Effector memory CD8-positive, alpha-beta T cell (primary cell): ENCODE results near the gene NR1H4.

ENCODE experiments used
- ATAC-seq: fragments of 150-1000 bp; cut with Tn5 transposase; replicated peaks from 2 replicates; pipeline ENCODE4 v1.10.0; 2021; ENCODE audit warnings: mild to moderate bottlenecking, moderate library complexity
- DNase-seq, 3 experiments: peaks; one replicate each; pipeline ENCODE4 v3.0.0; 2021
- H3K27ac Mint-ChIP-seq, 2 donors: one replicate each; pipeline ENCODE4 v1.8.0; 2022; ENCODE audit warnings: mild to moderate bottlenecking in 2 of 2, mixed read lengths in 2 of 2, moderate library complexity in 2 of 2
- H3K27me3 Mint-ChIP-seq, 2 donors: one replicate each; pipeline ENCODE4 v1.8.0; 2022; ENCODE audit warnings: mixed read lengths in 2 of 2
- H3K36me3 Mint-ChIP-seq: one replicate; pipeline ENCODE4 v1.8.0; 2022; ENCODE audit warnings: mild to moderate bottlenecking, moderate library complexity, mixed read lengths; ENCODE audit not compliant: insufficient read depth
- H3K4me1 Mint-ChIP-seq, 2 donors: one replicate each; pipeline ENCODE4 v1.8.0; 2022; ENCODE audit warnings: low read depth in 2 of 2, mixed read lengths in 2 of 2
- H3K4me3 Mint-ChIP-seq, 2 donors: one replicate each; pipeline ENCODE4 v1.8.0; 2022; ENCODE audit warnings: mild to moderate bottlenecking in 2 of 2, mixed read lengths in 2 of 2, moderate library complexity in 2 of 2
- H3K9me3 Mint-ChIP-seq, 2 donors: one replicate each; pipeline ENCODE4 v1.8.0; 2022; ENCODE audit warnings: mixed read lengths in 2 of 2

The NR1H4 gene

GRCh38 chr12:100503228-100503628 lies 29.6 kb downstream of the NR1H4 start:
- DNase-seq (no peak), ATAC-seq (no peak)
- Mint-ChIP-seq H3K36me3 (no peaks in the 10 kb centered on the region), H3K4me3 (no peak overlapping the region), H3K9me3 (peaks cover 0 to 6% of the 10 kb centered on the region in 2 donors), H3K4me1 (no peaks in the 10 kb centered on the region), H3K27ac (no peak overlapping the region), H3K27me3 (no peaks in the 10 kb centered on the region)

- Mint-ChIP-seq H3K9me3 (peaks cover 0 to 6% of the 10 kb centered on the region in 2 donors), H3K27me3 (no peaks in the 10 kb centered on the region), H3K4me1 (no peaks in the 10 kb centered on the region), H3K27ac (no peak overlapping the region), H3K36me3 (no peaks in the 10 kb centered on the region), H3K4me3 (no peak overlapping the region)
- ATAC-seq (no peak), DNase-seq (no peak)
Observed at GRCh38 chr12:100504804-100505203, 31.1 kb downstream of the NR1H4 start.

GRCh38 chr12:100508751-100509150 lies 35.1 kb downstream of the NR1H4 start:
- H3K36me3 Mint-ChIP-seq, result no peaks in the 10 kb centered on the region
- H3K9me3 Mint-ChIP-seq, result no peaks in the 10 kb centered on the region
- no peak overlapping the region for H3K4me3 Mint-ChIP-seq
- DNase-seq (no peak), ATAC-seq (no peak)
- H3K27ac Mint-ChIP-seq, result no peak overlapping the region
- no peaks in the 10 kb centered on the region for H3K27me3 Mint-ChIP-seq
- H3K4me1 Mint-ChIP-seq, result no peaks in the 10 kb centered on the region

GRCh38 chr12:100512692-100513091 lies 39.0 kb downstream of the NR1H4 start:
- no peak for ATAC-seq

GRCh38 chr12:100515968-100516367 lies 42.3 kb downstream of the NR1H4 start:
- ATAC-seq (no peak), DNase-seq (no peak)
- Mint-ChIP-seq H3K27me3 (peaks cover 0 to 12% of the 10 kb centered on the region in 2 donors), H3K9me3 (peaks cover 0 to 4% of the 10 kb centered on the region in 2 donors), H3K36me3 (peaks cover 3% of the 10 kb centered on the region), H3K4me1 (no peaks in the 10 kb centered on the region), H3K4me3 (no peak overlapping the region), H3K27ac (no peak overlapping the region)

More at GRCh38 chr12:100512692-100513091, 39.0 kb downstream of the NR1H4 start:
- no peaks in the 10 kb centered on the region for H3K4me1 Mint-ChIP-seq
- H3K27me3 Mint-ChIP-seq, result peaks cover 0 to 7% of the 10 kb centered on the region in 2 donors
- DNase-seq, result no peak
- no peak overlapping the region for H3K27ac Mint-ChIP-seq
- H3K4me3 Mint-ChIP-seq, result no peak overlapping the region
- peaks cover 3% of the 10 kb centered on the region for H3K36me3 Mint-ChIP-seq
- H3K9me3 Mint-ChIP-seq, result peaks cover 0 to 4% of the 10 kb centered on the region in 2 donors

GRCh38 chr12:100518376-100518775 lies 44.7 kb downstream of the NR1H4 start:
- DNase-seq (no peak), ATAC-seq (no peak)
- peaks cover 0 to 12% of the 10 kb centered on the region in 2 donors for H3K27me3 Mint-ChIP-seq
- H3K4me1 Mint-ChIP-seq, result no peaks in the 10 kb centered on the region
- no peak overlapping the region for H3K27ac Mint-ChIP-seq
- H3K4me3 Mint-ChIP-seq, result no peak overlapping the region
- peaks cover 3% of the 10 kb centered on the region for H3K36me3 Mint-ChIP-seq
- H3K9me3 Mint-ChIP-seq, result peaks cover 0 to 4% of the 10 kb centered on the region in 2 donors

GRCh38 chr12:100520048-100520769 lies 46.5 kb downstream of the NR1H4 start:
- ATAC-seq, result no peak
- Mint-ChIP-seq H3K27ac (no peak overlapping the region), H3K4me3 (no peak overlapping the region), H3K27me3 (peaks cover 0 to 12% of the 10 kb centered on the region in 2 donors), H3K36me3 (peaks cover 3% of the 10 kb centered on the region), H3K4me1 (no peaks in the 10 kb centered on the region), H3K9me3 (peaks cover 0 to 4% of the 10 kb centered on the region in 2 donors)
- no peak for DNase-seq

- Mint-ChIP-seq H3K9me3 (peaks cover 0 to 3% of the 10 kb centered on the region in 2 donors), H3K27me3 (peaks cover 0 to 12% of the 10 kb centered on the region in 2 donors), H3K4me3 (no peak overlapping the region), H3K36me3 (no peaks in the 10 kb centered on the region), H3K4me1 (no peaks in the 10 kb centered on the region), H3K27ac (no peak overlapping the region)
- no peak for DNase-seq
- ATAC-seq, result no peak
Observed at GRCh38 chr12:100521958-100522357, 48.3 kb downstream of the NR1H4 start.

- Mint-ChIP-seq H3K27ac (no peak overlapping the region), H3K27me3 (peaks cover 7 to 8% of the 10 kb centered on the region in 2 donors), H3K9me3 (peaks cover 3 to 7% of the 10 kb centered on the region in 2 donors), H3K4me1 (no peaks in the 10 kb centered on the region), H3K4me3 (no peak overlapping the region), H3K36me3 (no peaks in the 10 kb centered on the region)
- ATAC-seq (no peak), DNase-seq (no peak)
Observed at GRCh38 chr12:100528034-100528433, 54.4 kb downstream of the NR1H4 start.

- Mint-ChIP-seq H3K36me3 (no peaks in the 10 kb centered on the region), H3K4me1 (no peaks in the 10 kb centered on the region), H3K9me3 (peaks cover 3 to 7% of the 10 kb centered on the region in 2 donors), H3K27ac (no peak overlapping the region), H3K27me3 (peaks cover 7 to 8% of the 10 kb centered on the region in 2 donors), H3K4me3 (no peak overlapping the region)
- ATAC-seq, result no peak
- DNase-seq, result no peak
Observed at GRCh38 chr12:100528471-100529127, 54.9 kb downstream of the NR1H4 start.

- Mint-ChIP-seq H3K27me3 (peaks cover 7 to 8% of the 10 kb centered on the region in 2 donors), H3K4me3 (no peak overlapping the region), H3K9me3 (peaks cover 3 to 7% of the 10 kb centered on the region in 2 donors), H3K27ac (no peak overlapping the region), H3K36me3 (no peaks in the 10 kb centered on the region), H3K4me1 (no peaks in the 10 kb centered on the region)
- ATAC-seq (no peak), DNase-seq (no peak)
Observed at GRCh38 chr12:100529756-100530350, 56.2 kb downstream of the NR1H4 start.

GRCh38 chr12:100533376-100533775 lies 59.7 kb downstream of the NR1H4 start:
- no peaks in the 10 kb centered on the region for H3K36me3 Mint-ChIP-seq
- H3K27ac Mint-ChIP-seq, result no peak overlapping the region
- H3K4me1 Mint-ChIP-seq, result no peaks in the 10 kb centered on the region
- no peak for ATAC-seq
- H3K4me3 Mint-ChIP-seq, result no peak overlapping the region
- H3K9me3 Mint-ChIP-seq, result peaks cover 3 to 7% of the 10 kb centered on the region in 2 donors
- peaks cover 7 to 8% of the 10 kb centered on the region in 2 donors for H3K27me3 Mint-ChIP-seq
- no peak for DNase-seq

- Mint-ChIP-seq H3K36me3 (no peaks in the 10 kb centered on the region), H3K4me1 (no peaks in the 10 kb centered on the region), H3K9me3 (peaks cover 0 to 7% of the 10 kb centered on the region in 2 donors), H3K4me3 (no peak overlapping the region), H3K27ac (no peak overlapping the region), H3K27me3 (peaks cover 1 to 8% of the 10 kb centered on the region in 2 donors)
- no peak for DNase-seq
- ATAC-seq, result no peak
Observed at GRCh38 chr12:100534625-100535227, 61.1 kb downstream of the NR1H4 start.
